Cardiac muscle cell (in vitro differentiated cells and primary cell): ENCODE data around the gene DLX2. TPM values are rescaled to one million over a fixed set of nuclear protein-coding genes. Genes with fewer than 3 reads are reported as not detected.
A peak's percentile ranks its signal among the peaks of the same experiment; 100 is the strongest.

ENCODE experiments used
- DNase-seq, 2 donors: peaks; one replicate each; pipeline versions ENCODE4 v3.0.0 to v3.0.0-alpha.2; 2010 to 2017; ENCODE audit warnings: low read depth in 1 of 2, low spot score in 1 of 2
- H3K27ac ChIP-seq: fragments of 200-600 bp; sonication (generic); 2 replicates; pipeline ENCODE4 v1.5.1; 2016
- H3K27me3 ChIP-seq: fragments of 200-600 bp; sonication (generic); 2 replicates; pipeline ENCODE4 v1.6.0; 2016; ENCODE audit warnings: control low read depth
- H3K36me3 ChIP-seq: fragments of 200-600 bp; sonication (generic); 2 replicates; pipeline ENCODE4 v1.5.1; 2016; ENCODE audit warnings: control low read depth
- H3K4me1 ChIP-seq: fragments of 200-600 bp; sonication (generic); 2 replicates; pipeline ENCODE4 v1.8.1; 2017; ENCODE audit warnings: low read depth, mild to moderate bottlenecking, mixed run types
- H3K4me3 ChIP-seq: fragments of 200-600 bp; sonication (generic); 2 replicates; pipeline ENCODE4 v1.5.1; 2016; ENCODE audit warnings: mild to moderate bottlenecking
- H3K9me3 ChIP-seq: fragments of 200-600 bp; sonication (generic); 2 replicates; pipeline ENCODE4 v1.5.1; 2017; ENCODE audit warnings: low read depth, mild to moderate bottlenecking, control low read depth
- polyA plus RNA-seq: library from polyadenylated mRNA; unstranded; fragments of >200 nt; fragmentation: Nextera tagmentation; extraction: Ambion mirVana; gene quantifications from 2 replicates; pipeline ENCODE4 v1.2.1, GENCODE V29; 2016
- total RNA-seq: library from RNA; depleted of rRNA; stranded (reverse); fragments of >200 nt; gene quantifications from 2 replicates; pipeline ENCODE4 v1.2.3, GENCODE V29; 2016
- TF ChIP-seq, protein P1 (sequence below): IDR thresholded peaks from 2 replicates; pipeline ENCODE4 v1.5.1; 2012; ENCODE audit warnings: low read depth, mild to moderate bottlenecking, low read length

The DLX2 gene
- total and polyA plus RNA-seq, 2 experiments from 2014 or later: 0.26 TPM; not detected in 1

DNA sequence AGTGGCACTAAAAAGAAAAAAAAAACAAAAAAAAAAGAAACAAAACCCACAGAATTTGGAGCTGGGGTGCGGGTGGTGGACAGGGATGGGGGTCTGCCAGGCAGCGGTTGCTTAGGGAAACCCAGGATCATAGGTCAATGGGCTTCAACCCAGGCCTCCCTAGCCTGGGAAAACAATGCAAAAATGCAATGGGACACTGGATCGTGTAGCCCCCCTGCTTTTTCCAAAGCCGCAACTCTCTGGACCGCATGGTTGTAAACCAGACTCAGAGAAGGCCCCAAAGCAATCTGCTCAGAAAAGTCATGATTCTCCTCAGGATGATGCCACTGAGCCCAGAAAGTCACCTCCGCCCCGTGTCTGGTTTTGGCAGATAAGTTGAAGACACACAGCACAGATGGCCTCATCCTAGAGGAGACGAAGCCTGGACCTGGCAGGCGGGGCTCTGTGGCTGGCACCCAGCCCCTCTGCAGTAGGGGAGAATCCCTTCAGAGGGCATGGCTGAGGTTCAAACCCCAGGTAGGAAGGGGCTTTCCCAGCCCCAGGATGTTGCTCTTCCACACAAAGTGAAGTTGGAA, 5.1 kb downstream of the DLX2 start:
- no peak overlapping the region for H3K4me3 ChIP-seq
- H3K9me3 ChIP-seq: no peaks in the 10 kb centered on the region
- TF ChIP-seq, protein P1, sequence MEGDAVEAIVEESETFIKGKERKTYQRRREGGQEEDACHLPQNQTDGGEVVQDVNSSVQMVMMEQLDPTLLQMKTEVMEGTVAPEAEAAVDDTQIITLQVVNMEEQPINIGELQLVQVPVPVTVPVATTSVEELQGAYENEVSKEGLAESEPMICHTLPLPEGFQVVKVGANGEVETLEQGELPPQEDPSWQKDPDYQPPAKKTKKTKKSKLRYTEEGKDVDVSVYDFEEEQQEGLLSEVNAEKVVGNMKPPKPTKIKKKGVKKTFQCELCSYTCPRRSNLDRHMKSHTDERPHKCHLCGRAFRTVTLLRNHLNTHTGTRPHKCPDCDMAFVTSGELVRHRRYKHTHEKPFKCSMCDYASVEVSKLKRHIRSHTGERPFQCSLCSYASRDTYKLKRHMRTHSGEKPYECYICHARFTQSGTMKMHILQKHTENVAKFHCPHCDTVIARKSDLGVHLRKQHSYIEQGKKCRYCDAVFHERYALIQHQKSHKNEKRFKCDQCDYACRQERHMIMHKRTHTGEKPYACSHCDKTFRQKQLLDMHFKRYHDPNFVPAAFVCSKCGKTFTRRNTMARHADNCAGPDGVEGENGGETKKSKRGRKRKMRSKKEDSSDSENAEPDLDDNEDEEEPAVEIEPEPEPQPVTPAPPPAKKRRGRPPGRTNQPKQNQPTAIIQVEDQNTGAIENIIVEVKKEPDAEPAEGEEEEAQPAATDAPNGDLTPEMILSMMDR: no peak
- DNase-seq: no peak
- H3K27me3 ChIP-seq: peaks cover 100% of the 10 kb centered on the region
- H3K27ac ChIP-seq: no peak overlapping the region
- peaks cover 28% of the 10 kb centered on the region for H3K4me1 ChIP-seq
- H3K36me3 ChIP-seq: no peaks in the 10 kb centered on the region

DNA sequence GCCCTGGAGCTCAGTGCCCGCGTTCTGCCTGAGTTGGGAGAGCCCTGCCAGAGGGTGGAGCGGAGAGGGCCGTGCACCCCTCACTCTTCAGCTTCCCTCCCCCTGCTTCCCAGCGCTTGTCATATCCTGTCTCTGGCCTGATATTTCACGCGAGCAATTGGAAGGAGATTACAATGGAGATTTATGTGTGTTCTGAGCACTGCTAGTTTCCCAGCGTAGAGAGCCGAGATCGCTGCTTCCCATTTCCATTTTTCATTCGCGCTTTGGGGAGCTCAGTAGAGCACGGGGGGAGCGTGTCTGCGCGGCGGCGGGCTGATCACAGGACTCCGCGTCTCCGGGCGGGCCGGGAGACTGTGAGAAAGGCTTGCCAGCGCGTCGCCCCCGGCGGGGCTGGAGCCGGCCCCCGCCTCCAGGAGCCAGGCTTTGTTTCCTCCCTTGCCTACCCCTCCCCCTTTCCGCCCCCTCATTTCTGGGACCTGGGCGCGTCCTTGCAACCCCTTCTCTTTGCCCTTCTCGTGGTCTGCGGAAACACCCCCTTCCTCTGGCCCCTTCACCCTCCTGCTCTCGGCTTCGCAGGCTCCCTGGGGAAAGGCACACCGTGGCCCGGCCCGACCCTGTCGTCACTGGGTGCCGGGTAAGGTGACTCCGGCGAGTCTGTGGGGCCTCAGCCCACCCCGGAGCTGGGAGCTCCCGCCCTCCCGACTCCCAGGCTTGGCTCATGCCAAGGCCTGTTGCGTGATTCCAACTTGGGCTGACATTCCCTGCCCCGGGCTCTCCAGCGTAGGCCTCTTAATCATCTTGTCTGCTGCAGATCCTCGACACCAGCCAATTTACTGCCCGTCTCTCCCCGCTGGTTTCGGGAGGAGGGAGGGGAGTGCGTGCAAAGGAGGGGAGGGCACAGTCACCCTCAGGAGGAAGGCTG, 5.8 kb downstream of the DLX2 start:
- TF ChIP-seq, protein P1: no peak
- Histone ChIP-seq H3K4me1 (peaks cover 28% of the 10 kb centered on the region), H3K27ac (no peak overlapping the region), H3K9me3 (no peaks in the 10 kb centered on the region), H3K27me3 (peaks cover 100% of the 10 kb centered on the region), H3K4me3 (peak overlapping the region; percentile 17), H3K36me3 (no peaks in the 10 kb centered on the region)
- DNase-seq: peak in 1 of 2 donors; percentile 66

DNA sequence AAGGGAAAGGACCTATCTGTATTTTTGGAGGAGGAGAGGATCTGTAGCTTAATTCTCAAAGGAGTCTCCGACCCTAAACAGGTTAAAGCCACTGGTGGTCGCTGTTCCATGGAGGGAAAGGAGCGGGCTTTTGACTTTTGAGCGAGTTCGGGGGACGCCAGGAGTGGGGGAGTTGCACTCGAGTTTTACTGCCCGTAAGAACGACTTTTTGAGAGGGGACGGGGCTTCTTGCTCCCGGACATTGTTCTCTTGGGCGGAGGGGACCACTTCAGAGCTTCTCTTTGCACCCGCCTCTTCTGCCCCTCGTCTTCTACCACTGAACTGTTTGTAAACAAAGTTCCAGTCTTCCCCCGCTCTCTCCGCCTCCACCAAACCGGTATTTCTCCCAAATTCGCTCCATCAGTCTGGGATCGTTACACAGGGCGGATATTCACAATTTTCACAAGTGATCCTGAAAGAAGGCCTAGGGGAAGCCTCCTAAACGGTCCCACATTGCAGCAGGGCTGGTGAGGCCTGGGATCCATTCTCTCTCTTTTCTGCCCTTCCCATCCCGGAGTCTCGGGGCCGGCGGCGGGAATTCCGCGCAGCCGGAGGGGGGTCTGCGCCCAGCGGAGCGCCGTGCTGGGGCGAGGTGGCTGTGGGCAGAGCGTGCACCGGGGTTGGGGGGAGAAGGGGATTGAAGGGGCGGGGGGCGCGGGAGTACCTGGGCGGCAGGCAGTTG, 6.6 kb downstream of the DLX2 start:
- Histone ChIP-seq H3K4me3 (peak overlapping the region; percentile 17), H3K27ac (no peak overlapping the region), H3K27me3 (peaks cover 100% of the 10 kb centered on the region), H3K36me3 (no peaks in the 10 kb centered on the region), H3K9me3 (no peaks in the 10 kb centered on the region), H3K4me1 (peaks cover 22% of the 10 kb centered on the region)
- no peak for DNase-seq
- TF ChIP-seq, protein P1: peak; percentile 19

DNA sequence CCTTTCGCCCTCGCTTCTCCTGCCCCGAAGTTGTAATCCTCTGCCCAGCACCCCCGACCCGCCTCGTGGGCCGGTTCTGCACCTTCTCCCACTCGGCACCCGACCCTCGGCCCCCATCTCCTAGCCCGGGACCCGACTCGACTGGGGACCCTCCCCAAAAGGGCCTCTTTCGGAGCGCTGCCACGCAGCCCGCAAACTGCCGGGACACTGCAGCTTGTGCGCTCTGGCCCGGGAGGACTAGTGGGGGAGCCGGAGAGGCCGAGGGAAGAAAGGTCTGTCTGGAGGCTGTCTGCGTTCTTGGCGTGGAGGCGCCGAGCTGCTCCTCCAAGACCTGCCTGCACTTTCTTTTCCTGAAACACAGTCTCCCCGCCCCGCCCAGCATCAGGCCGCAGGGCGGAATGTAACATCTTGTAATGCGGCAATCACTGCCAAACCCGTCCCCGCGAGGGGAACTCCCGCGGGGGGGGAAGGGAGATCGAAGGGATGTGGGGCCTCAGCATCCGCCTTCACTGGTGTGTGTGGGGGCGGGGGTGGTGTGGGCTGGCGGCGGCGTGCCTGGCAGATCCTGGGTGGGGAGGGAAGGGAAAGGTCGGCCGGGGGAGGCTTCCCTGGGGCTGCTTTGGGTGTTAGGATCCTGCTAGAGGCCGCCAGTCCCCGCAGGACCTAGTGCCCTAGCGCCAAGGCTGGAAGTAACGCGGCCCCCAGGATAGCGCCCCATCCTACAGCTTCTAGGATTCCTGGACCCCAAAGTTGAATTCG, 7.4 kb downstream of the DLX2 start:
- Histone ChIP-seq H3K27ac (no peak overlapping the region), H3K4me1 (peaks cover 20% of the 10 kb centered on the region)

More for the DNA sequence above, 7.4 kb downstream of the DLX2 start:
- no peaks in the 10 kb centered on the region for H3K9me3 ChIP-seq
- peaks cover 100% of the 10 kb centered on the region for H3K27me3 ChIP-seq
- DNase-seq: peak in 1 of 2 donors; percentile 84
- H3K4me3 ChIP-seq: peak overlapping the region; percentile 2
- H3K36me3 ChIP-seq: no peaks in the 10 kb centered on the region
- TF ChIP-seq, protein P1: no peak
